Glutamatergic neuron (in vitro differentiated cells): ENCODE results near the gene SARDH. TPM values are rescaled to one million over a fixed set of nuclear protein-coding genes. Genes with fewer than 3 reads are reported as not detected.

Source experiments
- DNase-seq: peaks from one replicate; pipeline ENCODE4 v3.0.0; 2022
- H3K27ac Mint-ChIP-seq: one replicate; pipeline ENCODE4 v1.8.0; 2020; ENCODE audit warnings: mild to moderate bottlenecking, mixed read lengths, inconsistent platforms; ENCODE audit not compliant: unreplicated experiment
- H3K27me3 Mint-ChIP-seq: one replicate; pipeline ENCODE4 v1.8.0; 2020; ENCODE audit warnings: mild to moderate bottlenecking, moderate library complexity, mixed read lengths, inconsistent platforms; ENCODE audit not compliant: unreplicated experiment
- H3K36me3 Mint-ChIP-seq: one replicate; pipeline ENCODE4 v1.8.0; 2020; ENCODE audit warnings: mild to moderate bottlenecking, mixed read lengths, inconsistent platforms; ENCODE audit not compliant: unreplicated experiment
- H3K4me1 Mint-ChIP-seq: one replicate; pipeline ENCODE4 v1.8.0; 2020; ENCODE audit warnings: mild to moderate bottlenecking, low read depth, mixed read lengths, inconsistent platforms; ENCODE audit not compliant: unreplicated experiment
- H3K4me3 Mint-ChIP-seq: one replicate; pipeline ENCODE4 v1.8.0; 2020; ENCODE audit warnings: mild to moderate bottlenecking, mixed read lengths, inconsistent platforms; ENCODE audit not compliant: unreplicated experiment
- H3K9me3 Mint-ChIP-seq: one replicate; pipeline ENCODE4 v1.8.0; 2020; ENCODE audit warnings: mild to moderate bottlenecking, moderate library complexity, mixed read lengths, inconsistent platforms; ENCODE audit not compliant: unreplicated experiment
- CTCF ChIP-seq: fragments of 200-600 bp; sonication (generic); IDR thresholded peaks from one replicate; pipeline ENCODE4 v1.5.0; 2021; ENCODE audit not compliant: partially characterized antibody, unreplicated experiment
- total RNA-seq: library from RNA; stranded (reverse); fragmentation: NEBNext Ultra II Directional; extraction: Animal tissue kit (Norgen Biotek cat#: 25700); gene quantifications from one replicate; pipeline ENCODE4 v1.2.1, GENCODE V29; 2021; ENCODE audit not compliant: unreplicated experiment

SARDH gene
- total RNA-seq, 1 donor from 2014 or later, result 2.0 TPM

GRCh38 chr9:133667759-133668450 is 70.2 kb downstream of the SARDH start:
- peaks cover 11% of the 10 kb centered on the region for H3K27me3 Mint-ChIP-seq
- DNase-seq, result no peak
- peaks cover 3% of the 10 kb centered on the region for H3K4me1 Mint-ChIP-seq
- no peak overlapping the region for H3K4me3 Mint-ChIP-seq
- no peaks in the 10 kb centered on the region for H3K9me3 Mint-ChIP-seq
- no peak overlapping the region for H3K27ac Mint-ChIP-seq
- no peak for TF ChIP-seq CTCF
- H3K36me3 Mint-ChIP-seq, result peaks cover 4% of the 10 kb centered on the region

- H3K9me3 Mint-ChIP-seq, result no peaks in the 10 kb centered on the region
- no peak for TF ChIP-seq CTCF
- peaks cover under 1% of the 10 kb centered on the region for H3K36me3 Mint-ChIP-seq
- no peak overlapping the region for H3K27ac Mint-ChIP-seq
- peaks cover 3% of the 10 kb centered on the region for H3K4me1 Mint-ChIP-seq
- no peak for DNase-seq
- H3K4me3 Mint-ChIP-seq, result no peak overlapping the region
- peaks cover 9% of the 10 kb centered on the region for H3K27me3 Mint-ChIP-seq
Measured at GRCh38 chr9:133666845-133667244, 71.3 kb downstream of the SARDH start.

- TF ChIP-seq CTCF, result no peak
- no peak overlapping the region for H3K4me3 Mint-ChIP-seq
- H3K36me3 Mint-ChIP-seq, result no peaks in the 10 kb centered on the region
- H3K27me3 Mint-ChIP-seq, result peaks cover 9% of the 10 kb centered on the region
- no peak for DNase-seq
- H3K4me1 Mint-ChIP-seq, result peaks cover 4% of the 10 kb centered on the region
- H3K27ac Mint-ChIP-seq, result no peak overlapping the region
- no peaks in the 10 kb centered on the region for H3K9me3 Mint-ChIP-seq
Measured at GRCh38 chr9:133666387-133666786, 71.8 kb downstream of the SARDH start.

GRCh38 chr9:133665535-133665934 is 72.6 kb downstream of the SARDH start:
- no peaks in the 10 kb centered on the region for H3K36me3 Mint-ChIP-seq
- no peak overlapping the region for H3K4me3 Mint-ChIP-seq
- peaks cover 8% of the 10 kb centered on the region for H3K27me3 Mint-ChIP-seq
- H3K27ac Mint-ChIP-seq, result no peak overlapping the region
- H3K9me3 Mint-ChIP-seq, result no peaks in the 10 kb centered on the region
- H3K4me1 Mint-ChIP-seq, result peaks cover 4% of the 10 kb centered on the region
- no peak for TF ChIP-seq CTCF
- DNase-seq, result no peak

GRCh38 chr9:133665096-133665495 is 73.1 kb downstream of the SARDH start:
- Mint-ChIP-seq H3K4me1 (peaks cover 4% of the 10 kb centered on the region), H3K36me3 (no peaks in the 10 kb centered on the region), H3K4me3 (no peak overlapping the region), H3K9me3 (no peaks in the 10 kb centered on the region), H3K27me3 (peaks cover 8% of the 10 kb centered on the region), H3K27ac (no peak overlapping the region)
- TF ChIP-seq CTCF, result no peak
- no peak for DNase-seq
